COLO668 (cell line): Measurements from ENCODE around the gene C6.
"Not testable (repeated sequence)": the region's sequence is repeated elsewhere in the genome, so short reads cannot be mapped to it uniquely, and the experiment has no call there.

Experiments used
- DNase-seq: peaks from one replicate; lab custom pipeline; 2025; ENCODE audit not compliant: unreplicated experiment; lab: John Stamatoyannopoulos, UW

Gene C6

DNA sequence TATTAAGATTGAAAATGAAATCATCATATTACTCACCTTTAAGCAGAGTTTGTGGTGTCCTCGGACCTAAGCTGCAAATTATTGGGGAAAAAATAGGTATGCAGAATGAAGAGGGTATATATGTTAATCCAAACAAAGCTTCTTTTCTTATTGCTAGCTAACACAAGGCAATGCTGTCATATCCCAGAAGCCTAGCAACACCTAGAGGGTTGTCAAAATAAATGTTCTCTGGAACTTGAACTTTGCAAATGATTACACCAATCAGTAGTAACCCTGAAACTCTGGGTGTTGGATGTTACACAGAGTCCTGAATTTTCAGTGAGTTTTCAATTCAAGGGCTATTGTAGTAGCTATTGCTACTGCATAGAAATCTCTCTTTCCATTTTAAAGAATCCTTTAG is at the start of gene C6:
TSS of gene C6 (minus strand) at position 193 of the 400 bp plus-strand sequence. CDS start 10,302 bp downstream, outside the sequence.
- no peak for DNase-seq

DNA sequence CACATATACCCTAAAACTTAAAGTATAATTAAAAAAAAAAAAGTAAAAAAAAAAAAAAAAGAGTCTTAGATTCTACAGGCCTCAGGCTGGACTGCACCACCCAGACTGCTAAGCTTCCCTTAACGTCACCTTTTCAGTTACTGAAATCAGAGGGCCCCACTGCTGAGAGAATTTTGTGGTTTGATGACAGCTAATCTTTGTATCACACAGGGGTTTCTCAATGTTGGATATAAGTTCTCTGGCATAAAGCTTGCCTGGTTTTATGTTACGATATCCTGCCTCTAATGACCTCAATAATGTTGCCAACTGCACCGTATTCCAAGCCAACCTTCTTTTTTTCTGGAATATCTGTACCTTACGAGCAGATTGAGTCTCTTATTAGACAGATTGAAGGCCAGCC is 43.1 kb upstream of the C6 start:
- DNase-seq = no peak

DNA sequence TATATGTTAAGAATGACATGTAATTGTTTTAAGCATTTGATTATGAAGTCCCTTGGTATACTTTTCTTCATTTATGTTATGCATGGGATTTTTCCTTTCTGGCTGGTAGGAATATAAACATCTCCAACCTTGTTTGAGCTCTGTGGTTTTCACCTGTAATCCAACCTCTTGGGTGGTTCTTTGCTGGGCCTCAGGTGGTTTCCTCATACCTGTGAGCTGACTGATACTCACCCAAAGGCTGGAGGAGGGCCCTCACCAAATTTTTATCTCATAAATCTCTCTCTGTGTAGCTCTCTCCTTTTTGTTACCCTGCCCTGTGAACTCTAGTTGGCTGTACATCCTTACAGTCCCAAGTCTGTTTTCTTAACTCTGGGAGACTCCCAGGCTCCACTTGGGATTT is 39.8 kb upstream of the C6 start:
- DNase-seq = no peak

DNA sequence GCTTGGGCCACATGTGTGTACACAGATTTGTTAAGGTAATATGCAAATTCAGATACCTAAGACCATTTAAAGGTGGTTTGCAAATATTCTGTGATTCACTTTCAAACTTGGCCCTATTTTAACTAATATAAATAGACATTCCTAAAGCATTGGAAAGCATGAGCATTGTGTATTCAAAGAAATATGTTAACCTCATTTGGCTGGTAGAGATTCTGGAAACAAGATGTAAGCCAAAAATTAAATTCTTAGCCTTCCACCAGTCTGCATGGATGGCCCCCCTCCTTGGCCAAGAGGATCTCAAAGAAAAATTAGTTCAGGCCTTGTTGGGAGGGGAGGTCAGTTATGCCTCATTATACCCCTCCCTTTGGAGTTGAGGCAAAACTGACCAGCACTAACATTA is 38.7 kb upstream of the C6 start:
- no peak for DNase-seq

DNA sequence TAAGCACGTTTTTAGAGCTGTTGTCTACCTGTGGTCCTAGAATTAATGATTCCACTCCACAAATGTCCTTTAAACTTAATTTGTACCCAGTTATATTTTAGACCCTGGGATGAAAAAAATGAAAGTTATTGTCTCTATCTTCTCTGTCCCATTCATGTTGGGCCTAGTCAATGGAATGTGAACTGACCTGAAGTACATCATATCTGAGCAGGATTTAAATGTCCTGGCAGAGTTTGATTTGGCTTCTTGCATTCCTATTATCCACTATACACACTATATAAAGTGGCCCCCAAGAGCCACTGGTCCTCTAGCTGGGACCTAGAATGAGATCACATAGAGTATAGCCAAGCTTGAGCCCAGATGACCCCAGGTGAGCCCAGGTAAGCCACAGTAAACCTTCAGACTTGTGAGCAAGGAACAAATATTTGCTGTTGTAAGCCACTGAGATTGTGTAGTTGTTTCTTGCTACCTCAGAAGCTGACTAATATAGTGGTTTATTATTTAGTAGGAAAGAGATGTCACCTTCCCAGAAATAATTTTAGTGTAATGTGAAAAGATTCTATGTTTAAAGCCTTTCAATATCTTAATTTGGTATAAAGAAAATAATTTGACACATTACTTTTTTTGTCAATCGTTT is 37.1 kb upstream of the C6 start:
- DNase-seq = no peak

DNA sequence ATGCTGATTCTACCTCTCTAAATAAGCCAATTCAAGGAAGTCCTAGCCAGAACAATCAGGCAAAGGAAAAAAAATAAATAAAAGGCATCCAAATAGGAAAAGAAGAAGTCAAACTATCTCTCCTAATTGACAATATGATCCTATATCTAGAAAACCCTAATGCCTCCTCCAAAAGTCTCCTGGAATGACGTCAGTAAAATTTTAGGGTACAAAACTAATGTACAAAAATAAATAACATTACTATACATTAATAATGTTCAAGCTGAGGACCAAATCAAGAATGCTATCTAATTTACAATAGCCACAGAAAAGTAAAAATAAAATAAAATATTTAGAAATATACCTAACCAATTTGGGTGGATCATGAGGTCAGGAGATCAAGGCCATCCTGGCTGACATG is 33.8 kb upstream of the C6 start:
- DNase-seq = no peak

DNA sequence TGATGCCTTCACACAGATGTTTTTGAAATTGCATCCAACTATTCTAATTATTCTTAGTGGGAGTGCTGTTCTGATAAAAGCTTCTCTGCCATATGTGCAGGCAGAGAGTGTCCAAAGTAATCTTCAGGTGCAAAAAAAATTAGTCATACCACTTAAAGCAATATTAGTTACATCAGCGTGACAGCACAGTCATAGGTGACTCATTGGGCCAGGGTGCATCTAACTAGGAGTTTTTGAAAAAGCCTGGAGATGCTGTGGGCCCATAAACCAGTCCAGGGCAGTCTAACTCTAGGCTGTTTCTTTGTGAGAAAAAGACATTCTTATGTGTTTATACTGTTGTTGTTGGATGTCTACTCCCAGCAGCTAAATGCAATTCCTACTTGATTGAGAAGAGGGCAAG is 33.0 kb upstream of the C6 start:
- DNase-seq = no peak

DNA sequence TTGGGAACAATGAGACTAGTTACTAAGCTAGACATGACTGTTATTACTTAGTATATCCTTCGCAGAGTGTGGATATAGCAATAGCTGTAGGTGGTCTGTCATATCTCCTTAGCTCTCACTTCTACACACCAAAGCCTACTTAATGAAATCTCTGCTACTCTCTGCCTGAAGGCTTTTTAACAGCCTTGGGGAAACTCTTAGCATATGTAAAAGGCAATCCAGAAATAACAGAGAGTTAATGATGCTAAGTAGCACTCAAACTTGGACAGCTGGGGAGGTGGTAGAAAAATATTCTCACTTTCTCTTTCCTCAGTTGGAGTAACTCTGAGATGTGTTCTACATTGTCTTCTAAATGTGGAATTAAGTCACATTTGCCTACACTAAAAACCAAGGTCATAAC is 30.2 kb upstream of the C6 start:
- no peak for DNase-seq

DNA sequence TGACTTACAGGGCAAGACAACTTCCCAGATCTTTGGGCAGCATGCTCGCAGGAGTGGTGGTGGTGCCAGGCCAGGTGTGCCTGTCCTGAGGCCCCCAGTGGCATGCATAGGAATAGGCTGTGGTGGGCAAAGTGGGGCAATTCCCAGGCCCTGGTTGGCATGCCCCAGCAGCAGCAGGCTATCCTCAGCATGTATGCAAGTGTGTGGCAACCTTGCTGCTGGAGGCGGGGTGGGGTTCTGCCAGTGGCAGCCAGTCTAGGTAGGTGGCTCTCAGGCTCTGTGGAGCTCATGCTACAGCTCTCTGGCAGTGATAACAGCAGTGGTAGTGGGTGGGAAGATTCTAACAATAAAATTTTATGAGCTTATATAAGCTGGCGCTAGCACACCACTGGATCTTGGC is 27.7 kb upstream of the C6 start:
- DNase-seq = no peak

DNA sequence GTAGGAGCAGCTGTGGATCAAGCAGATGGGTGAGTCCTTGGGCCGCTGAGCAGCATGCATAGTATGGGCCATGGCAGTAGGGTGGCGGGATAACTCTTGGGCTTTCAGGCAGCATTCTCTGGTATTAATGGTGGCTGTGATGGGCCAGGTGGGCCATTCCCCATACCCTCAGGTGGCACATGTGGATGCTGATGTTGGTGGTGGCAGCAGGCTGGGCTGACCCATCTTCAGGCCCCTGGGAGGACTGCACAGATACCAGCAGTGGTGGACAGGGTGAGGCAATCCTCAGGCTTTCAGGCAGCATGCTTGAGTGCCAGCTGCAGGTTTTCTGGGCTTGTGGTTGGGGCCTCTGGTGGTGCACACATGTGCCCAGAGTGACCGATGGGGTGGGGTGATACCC is 27.1 kb upstream of the C6 start:
- DNase-seq = no peak

DNA sequence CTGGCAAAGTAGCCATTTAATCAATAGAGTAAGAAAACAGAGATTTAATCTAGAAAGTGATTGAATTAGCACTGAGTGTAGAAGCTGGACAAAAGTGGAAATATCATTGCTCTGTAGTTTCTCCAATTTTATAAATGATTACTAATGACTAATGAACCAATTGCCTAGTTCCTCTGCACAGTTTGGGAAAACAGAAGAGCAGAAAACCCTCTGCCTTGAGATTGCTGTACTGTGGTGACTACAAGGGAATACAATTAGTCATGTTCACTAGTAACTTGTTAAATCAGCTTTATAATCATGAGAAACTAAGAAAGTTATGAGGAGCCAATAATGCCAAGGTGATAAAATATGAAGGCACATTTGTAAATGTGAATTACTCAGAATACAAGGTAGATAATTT is 21.1 kb upstream of the C6 start:
- DNase-seq = no peak

DNA sequence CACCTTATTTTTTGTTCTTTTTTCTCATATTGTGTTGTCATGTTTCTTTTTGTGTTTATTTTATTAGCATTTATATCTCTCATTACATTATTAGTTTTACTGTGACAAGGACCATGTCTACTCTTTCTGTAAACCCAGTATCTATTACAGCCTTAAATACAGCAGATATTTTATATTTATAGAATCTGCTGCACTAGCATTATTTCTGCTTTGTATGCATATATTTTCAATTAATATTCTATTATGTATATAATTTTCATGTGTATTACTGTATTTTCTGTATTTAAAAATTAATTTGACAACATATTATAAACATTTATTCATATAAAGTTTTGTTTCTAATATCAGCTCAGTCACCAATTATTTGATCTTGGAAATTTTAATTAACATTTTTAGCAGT is 19.5 kb upstream of the C6 start:
- no peak for DNase-seq

DNA sequence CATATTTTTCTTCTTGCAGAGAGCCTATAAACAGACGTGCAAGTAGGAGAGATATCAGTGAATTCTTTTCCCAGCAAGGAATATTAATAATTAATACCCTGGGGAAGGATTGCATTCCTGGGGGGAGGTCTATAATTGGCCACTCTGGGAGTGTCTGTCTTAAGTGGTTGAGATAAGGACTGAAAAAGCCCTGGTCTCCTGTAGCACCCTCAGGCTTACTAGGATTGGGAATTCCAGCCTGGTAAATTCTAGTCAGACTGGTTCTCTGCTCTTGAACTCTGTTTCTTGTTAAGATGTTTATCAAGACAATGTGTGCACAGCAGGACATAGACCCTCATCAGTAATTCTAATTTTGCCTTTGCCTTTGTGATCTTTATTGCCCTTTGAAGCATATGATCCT is 16.9 kb upstream of the C6 start:
- not testable (repeated sequence) for DNase-seq

DNA sequence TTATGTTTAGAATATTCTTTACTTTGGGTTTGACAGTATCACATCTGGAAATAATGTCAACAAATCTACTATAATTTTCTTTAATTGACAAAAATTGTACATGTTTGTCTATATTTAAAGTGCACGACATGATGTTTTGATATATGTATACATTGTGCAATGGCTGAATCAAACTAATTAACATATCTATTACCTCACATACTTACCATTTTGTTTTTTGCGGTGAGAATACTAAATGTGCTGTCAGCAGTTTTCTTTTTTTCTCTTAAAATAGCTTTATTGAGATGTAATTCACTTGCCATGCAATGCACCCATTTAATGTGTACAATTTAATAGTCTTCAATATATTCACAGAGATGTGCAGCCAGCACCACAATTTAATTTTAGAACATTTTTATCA is 10.6 kb upstream of the C6 start:
- no peak for DNase-seq

DNA sequence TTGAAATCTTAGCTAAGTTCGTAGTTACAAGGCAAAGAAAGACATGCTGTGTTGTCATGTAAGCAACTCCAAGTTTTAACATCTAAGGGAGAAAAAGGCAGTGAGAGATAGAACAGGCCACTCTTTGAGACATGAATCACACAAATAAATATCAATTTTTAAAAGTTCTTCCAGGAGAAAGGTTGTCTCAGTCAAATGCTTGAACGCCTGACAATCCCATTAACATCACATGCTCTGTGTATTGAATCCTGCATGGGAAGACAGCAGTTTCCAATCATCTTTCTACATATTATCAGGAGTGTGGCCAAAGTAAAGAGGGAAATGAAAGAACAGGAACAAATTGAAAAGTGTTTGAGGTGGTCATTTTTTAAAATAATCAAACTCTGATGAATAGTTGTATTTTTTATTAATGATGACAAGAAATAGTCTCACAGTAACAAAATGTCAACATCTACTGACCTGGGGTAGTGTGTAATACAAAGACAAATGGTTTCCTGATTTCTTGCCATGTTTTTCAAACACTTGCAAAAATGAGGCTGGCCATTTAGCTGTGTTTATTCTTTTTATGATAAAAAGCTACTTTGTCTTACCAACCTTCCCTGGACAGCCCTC is 6.4 kb upstream of the C6 start:
- no peak for DNase-seq

DNA sequence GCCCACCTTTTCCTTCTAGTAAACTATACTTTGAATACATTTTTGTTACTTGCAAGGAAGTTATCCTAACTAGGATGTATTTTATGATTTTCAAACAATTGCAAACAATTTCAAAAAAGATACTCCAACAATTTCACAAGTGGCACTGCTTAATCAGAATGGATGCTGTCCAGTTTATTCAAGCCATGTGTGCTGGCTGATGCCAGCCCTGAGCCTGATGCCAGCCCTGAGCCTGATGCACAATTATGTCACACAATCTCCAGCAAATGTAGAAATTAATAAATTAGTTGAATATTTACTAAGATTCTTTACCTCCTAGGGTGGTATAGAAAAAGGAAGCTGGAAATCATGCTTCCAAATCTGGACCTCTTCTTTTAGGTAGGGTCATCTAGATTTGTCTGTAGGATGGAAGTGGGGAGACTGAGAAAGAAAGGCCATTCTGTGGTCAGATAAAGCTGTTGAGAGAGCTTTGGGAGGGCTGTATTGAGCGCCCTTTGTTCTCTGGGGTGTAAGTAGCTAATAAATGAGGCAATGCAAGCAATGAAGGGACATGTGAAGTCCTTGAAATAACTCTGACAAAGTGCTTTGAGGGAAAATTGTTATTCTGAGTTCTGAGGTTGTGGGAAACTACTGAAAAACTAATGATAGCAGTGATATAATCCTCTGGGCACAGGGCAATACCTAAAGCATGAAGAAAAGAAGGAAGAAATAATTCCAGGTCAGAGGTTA is 5.8 kb upstream of the C6 start:
- no peak for DNase-seq

DNA sequence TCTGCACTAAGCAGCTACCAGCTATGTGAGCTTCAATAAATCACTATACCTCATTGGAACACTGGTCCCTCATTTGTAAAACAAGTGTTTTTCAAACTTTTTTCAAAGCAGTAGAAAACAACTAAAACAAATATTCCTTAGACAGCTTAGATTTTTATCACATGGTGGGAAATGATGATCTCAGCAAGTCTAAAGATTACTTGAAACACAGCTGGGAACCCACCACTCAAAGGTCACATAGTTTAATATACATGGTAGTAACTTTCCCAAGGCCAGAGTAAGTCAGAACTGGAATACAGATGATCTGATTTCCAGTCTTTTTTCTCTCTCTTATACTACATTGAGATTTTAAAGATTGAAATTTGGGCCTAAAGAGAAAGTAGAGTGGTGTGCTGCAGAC is 850 bp upstream of the C6 start:
- no peak for DNase-seq

DNA sequence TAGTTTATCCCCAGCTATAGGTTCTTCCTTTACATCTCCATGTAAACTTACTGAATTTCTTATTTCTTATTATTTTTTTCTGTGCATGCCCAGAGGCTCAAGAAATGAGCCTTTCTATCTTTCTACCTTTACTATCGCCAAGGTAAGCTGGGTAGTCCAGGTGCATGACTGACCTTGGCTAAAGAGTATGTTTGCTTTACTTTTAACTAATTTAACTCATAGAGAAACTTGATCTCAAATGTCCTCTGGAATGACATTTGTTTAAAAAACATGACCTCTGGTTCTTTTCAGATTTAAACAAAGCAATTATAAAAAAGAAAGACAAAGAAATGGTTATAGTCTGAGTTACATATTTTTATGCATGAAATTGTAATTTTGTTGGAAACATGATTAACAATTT is 397 bp downstream of the C6 start:
- DNase-seq = no peak

DNA sequence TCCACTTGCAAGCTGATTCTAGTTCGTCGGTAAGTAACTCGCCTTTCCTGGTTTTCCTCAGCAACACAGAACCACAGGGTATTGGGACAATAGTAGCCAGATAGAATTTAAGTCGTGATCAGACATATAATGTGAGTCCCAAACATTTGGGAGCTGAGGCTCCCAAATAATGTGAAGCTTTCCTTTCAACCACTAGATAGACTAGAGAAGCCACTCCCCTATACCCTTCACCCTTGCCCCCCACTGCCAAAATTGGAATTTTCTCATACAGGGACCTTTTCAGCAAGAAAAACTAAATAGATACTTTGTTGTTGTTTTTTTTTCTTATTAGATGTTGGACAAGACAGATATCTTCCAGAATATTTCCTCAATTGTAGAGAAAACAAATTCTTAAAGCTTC is 1.9 kb downstream of the C6 start:
- no peak for DNase-seq

DNA sequence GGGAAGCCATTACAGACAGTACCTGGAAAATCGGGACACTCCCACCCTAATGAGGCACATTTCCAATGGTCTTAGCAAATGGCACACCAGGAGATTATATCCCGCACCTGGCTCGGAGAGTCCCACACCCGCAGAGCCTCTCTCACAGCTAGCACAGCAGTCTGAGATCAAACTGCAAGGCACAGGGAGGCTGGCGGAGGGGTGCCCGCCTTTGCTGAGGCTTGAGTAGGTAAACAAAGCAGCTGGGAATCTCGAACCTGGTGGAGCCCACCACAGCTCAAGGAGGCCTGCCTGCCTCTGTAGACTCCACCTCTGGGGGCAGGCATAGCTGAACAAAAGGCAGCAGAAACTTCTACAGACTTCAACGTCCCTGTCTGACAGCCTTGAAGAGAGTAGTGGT is 7.9 kb downstream of the C6 start:
- DNase-seq = not testable (repeated sequence)

DNA sequence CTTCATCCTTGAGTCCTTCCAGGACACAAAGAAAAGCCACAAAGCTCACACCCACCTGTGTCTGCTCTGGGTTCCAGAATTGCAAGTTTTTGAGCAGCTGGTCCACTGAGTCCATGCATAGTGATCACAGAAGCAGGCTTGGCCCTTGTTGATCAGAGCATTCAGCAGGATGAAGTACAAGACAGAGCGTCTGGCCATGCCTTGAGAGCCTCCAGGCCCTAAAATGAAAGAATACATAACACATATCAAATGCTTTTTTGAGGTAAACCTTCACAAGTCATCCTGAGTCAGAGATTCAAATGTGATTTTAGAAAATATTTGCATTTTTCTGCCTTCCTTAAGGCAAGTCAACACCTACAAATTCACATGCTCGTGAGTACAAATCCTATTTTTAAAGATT is 10.3 kb downstream of the C6 start:
- DNase-seq = no peak

DNA sequence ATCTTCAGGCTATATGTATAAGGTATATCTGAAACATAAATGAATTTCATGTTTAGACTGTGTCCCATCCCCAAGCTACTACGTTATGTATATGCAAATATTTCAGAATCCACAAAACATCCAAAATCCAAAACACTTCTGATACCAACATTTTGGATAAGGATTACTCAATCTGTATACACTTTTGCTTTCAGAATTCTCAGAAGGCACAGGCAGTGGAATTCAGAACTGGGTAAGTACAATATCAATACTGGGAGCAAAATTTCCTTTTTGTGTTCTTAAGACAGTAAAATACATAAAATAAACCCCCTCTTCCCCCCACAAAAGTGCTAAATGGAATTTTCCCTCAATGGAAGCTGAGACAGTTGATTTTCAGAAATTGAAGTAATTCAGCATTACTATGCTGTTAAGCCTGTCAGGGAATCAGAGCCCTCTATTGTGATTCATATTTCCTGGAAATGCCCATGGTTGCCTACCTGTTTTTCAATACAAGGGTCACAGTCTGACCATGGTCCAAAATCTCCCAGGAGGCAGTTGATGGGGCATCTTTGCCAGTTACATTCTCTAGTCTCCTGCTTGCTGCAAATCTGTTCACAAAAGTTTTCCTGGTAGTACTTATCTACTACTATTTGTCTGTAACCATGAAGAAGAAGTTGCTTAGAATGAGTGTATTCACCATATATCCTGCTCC is 12.1 kb downstream of the C6 start:
- DNase-seq = no peak
